Measurements from ENCODE around the gene ANGPT4.

Gene ANGPT4

DNA sequence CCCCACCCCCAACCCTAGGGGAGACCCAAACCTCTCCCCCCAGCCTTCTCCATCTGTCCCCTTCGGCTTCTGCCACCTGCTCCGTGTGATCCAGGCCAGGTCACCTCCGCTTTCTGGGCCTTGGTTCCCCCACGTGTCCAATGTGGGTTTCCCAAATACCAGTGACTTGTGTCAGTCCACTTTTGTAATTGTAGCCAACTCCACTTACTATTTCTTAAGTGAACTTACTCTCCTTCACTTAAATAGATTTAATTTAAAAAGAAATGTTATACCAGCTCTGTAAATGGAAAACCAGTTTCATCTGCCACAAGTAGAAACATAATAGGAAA, 92.6 kb downstream of the ANGPT4 start:
- no peak for TF ChIP-seq CTCF (IDR thresholded peaks at IDR 0.05)

- no peak for TF ChIP-seq CTCF (IDR thresholded peaks at IDR 0.05)
Measured at GRCh38 chr20:822651-823573, 93.2 kb downstream of the ANGPT4 start.

DNA sequence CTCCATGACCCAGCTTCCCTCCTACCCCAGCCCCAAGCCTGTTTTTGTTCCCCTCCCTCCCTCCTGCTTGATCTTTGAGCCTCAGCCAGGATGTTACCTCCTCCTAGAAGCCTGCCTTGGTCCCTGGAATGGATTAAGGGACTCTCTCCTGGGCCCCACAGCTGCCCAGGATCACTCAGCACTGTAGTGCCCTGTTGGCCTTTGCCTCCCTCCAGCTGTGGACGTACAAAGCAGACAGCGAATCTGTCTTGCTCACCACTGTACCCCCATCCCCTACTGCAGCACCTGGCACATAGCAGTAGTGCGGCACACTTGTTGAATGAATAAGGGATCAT, 94.4 kb downstream of the ANGPT4 start:
- TF ChIP-seq CTCF (IDR thresholded peaks at IDR 0.05), result no peak

DNA sequence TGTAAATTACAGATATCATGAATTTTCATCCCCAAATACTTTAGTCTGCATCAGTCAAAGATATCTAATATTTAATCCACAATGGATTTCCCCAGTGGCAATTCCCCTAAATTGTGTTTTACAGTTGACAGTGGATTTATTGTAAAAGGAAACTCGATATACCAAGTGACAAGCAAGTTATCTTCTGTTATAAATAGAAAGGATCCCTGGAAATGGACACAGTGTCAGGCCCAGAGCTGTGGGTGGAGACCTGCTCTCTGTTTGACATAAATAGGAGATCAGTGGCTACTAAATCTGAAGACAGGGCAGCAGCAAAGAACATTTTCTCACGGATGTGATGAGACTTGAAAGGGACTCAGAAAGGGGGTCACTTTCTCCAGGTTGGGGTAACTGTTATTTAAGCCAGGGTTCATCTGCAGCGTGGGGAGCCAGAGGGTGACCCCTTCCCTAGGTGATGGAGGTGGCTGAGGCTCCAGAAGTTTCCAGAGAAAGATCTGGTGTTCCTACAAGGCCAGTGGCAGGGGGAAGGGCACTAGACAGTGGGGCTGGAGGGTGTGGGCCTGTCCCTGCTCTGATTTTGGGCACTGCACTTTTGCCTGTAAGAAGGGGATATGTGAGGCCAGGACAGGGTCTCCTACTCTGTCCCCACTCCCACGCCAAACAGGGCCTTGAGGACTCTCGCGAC, 94.9 kb downstream of the ANGPT4 start:
- no peak for TF ChIP-seq CTCF (IDR thresholded peaks at IDR 0.05)

- no peak for TF ChIP-seq CTCF (IDR thresholded peaks at IDR 0.05)
Measured at GRCh38 chr20:820323-820953, 95.7 kb downstream of the ANGPT4 start.

Measured in LNCAP (cell line).